ENCODE measurements around the gene DGKI.
A peak's percentile ranks its signal among the peaks of the same experiment; 100 is the strongest.

DGKI gene

GRCh38 chr7:137656227-137656849, 190.4 kb downstream of the DGKI start:
- Histone ChIP-seq H2BK5ac (ENCODE audit: low read depth, low read length, poor library complexity) (no peak overlapping the region), H3K4me2 (ENCODE audit: low read length) (no peak overlapping the region)

GRCh38 chr7:137655804-137656203, 191.0 kb downstream of the DGKI start:
- Histone ChIP-seq H3K4me1 (ENCODE audit: control insufficient read depth in 1 of 2, insufficient read depth in 2 of 2, low read length in 2 of 2) (no peaks in the 10 kb centered on the region), H4K8ac (ENCODE audit: low read depth, low read length) (no peak overlapping the region), H2BK120ac (ENCODE audit: insufficient read depth, low read length, poor library complexity) (no peak overlapping the region), H2BK12ac (ENCODE audit: low read length) (no peak overlapping the region), H3K4me3 (ENCODE audit: low read depth, low read length) (no peak overlapping the region), H2BK5ac (ENCODE audit: low read depth, low read length, poor library complexity) (no peak overlapping the region), H3K9ac (ENCODE audit: low read length) (no peak overlapping the region), H3K9me3 (ENCODE audit: insufficient read depth, low read depth, low read length) (no peaks in the 10 kb centered on the region), H3K4me2 (ENCODE audit: low read length) (no peak overlapping the region), H3K79me1 (ENCODE audit: low read length) (no peaks in the 10 kb centered on the region), H3K23ac (ENCODE audit: low read length) (no peak overlapping the region), H3K4ac (ENCODE audit: low read depth, low read length) (no peak overlapping the region), H3K79me2 (ENCODE audit: control insufficient read depth, insufficient read depth, low read length, poor library complexity) (no peaks in the 10 kb centered on the region), H2AFZ (ENCODE audit: insufficient read depth, low read length, poor library complexity) (no peak overlapping the region), H3K27ac (ENCODE audit: low read depth, low read length) (no peak overlapping the region), H4K91ac (ENCODE audit: low read depth, low read length) (no peak overlapping the region), H3K36me3 (ENCODE audit: control insufficient read depth in 1 of 2, insufficient read depth in 2 of 2, low read length in 2 of 2) (no peaks in the 10 kb centered on the region), H3K18ac (ENCODE audit: low read length) (no peak overlapping the region), H4K12ac (ENCODE audit: low read depth, low read length) (no peak overlapping the region), H3K14ac (ENCODE audit: low read length) (no peak overlapping the region), H2AK5ac (ENCODE audit: low read length) (no peak overlapping the region), H3K27me3 (ENCODE audit: insufficient read depth, low read length) (no peaks in the 10 kb centered on the region)
- DNase-seq = no peak
- no CpG with 5 or more reads among the region's 6 CpGs for WGBS (ENCODE audit: extremely low coverage, insufficient coverage, insufficient read length)

More at GRCh38 chr7:137656227-137656849, 190.4 kb downstream of the DGKI start:
- Histone ChIP-seq H3K79me1 (ENCODE audit: low read length) (no peaks in the 10 kb centered on the region), H3K4me1 (ENCODE audit: control insufficient read depth in 1 of 2, insufficient read depth in 2 of 2, low read length in 2 of 2) (no peaks in the 10 kb centered on the region), H2BK120ac (ENCODE audit: insufficient read depth, low read length, poor library complexity) (no peak overlapping the region), H4K91ac (ENCODE audit: low read depth, low read length) (no peak overlapping the region), H4K12ac (ENCODE audit: low read depth, low read length) (no peak overlapping the region), H3K79me2 (ENCODE audit: control insufficient read depth, insufficient read depth, low read length, poor library complexity) (no peaks in the 10 kb centered on the region), H2BK12ac (ENCODE audit: low read length) (no peak overlapping the region), H3K4me3 (ENCODE audit: low read depth, low read length) (no peak overlapping the region), H2AK5ac (ENCODE audit: low read length) (no peak overlapping the region), H3K9ac (ENCODE audit: low read length) (no peak overlapping the region), H3K27me3 (ENCODE audit: insufficient read depth, low read length) (no peaks in the 10 kb centered on the region), H3K14ac (ENCODE audit: low read length) (no peak overlapping the region), H3K9me3 (ENCODE audit: insufficient read depth, low read depth, low read length) (peaks cover 2% of the 10 kb centered on the region), H4K8ac (ENCODE audit: low read depth, low read length) (no peak overlapping the region), H2AFZ (ENCODE audit: insufficient read depth, low read length, poor library complexity) (no peak overlapping the region), H3K23ac (ENCODE audit: low read length) (no peak overlapping the region), H3K4ac (ENCODE audit: low read depth, low read length) (no peak overlapping the region), H3K36me3 (ENCODE audit: control insufficient read depth in 1 of 2, insufficient read depth in 2 of 2, low read length in 2 of 2) (no peaks in the 10 kb centered on the region), H3K18ac (ENCODE audit: low read length) (no peak overlapping the region), H3K27ac (ENCODE audit: low read depth, low read length) (no peak overlapping the region)
- peak; percentile 72 to 89 for DNase-seq
- WGBS (ENCODE audit: extremely low coverage, insufficient coverage, insufficient read length) = no CpG with 5 or more reads among the region's 8 CpGs

GRCh38 chr7:137652721-137653120, 194.1 kb downstream of the DGKI start:
- WGBS (ENCODE audit: extremely low coverage, insufficient coverage, insufficient read length) = no CpG with 5 or more reads among the region's 1 CpG
- Histone ChIP-seq H3K79me2 (ENCODE audit: control insufficient read depth, insufficient read depth, low read length, poor library complexity) (no peaks in the 10 kb centered on the region), H3K79me1 (ENCODE audit: low read length) (no peaks in the 10 kb centered on the region), H3K9me3 (ENCODE audit: insufficient read depth, low read depth, low read length) (no peaks in the 10 kb centered on the region), H3K4me1 (ENCODE audit: control insufficient read depth in 1 of 2, insufficient read depth in 2 of 2, low read length in 2 of 2) (no peaks in the 10 kb centered on the region), H3K23ac (ENCODE audit: low read length) (no peak overlapping the region), H2BK5ac (ENCODE audit: low read depth, low read length, poor library complexity) (no peak overlapping the region), H3K27me3 (ENCODE audit: insufficient read depth, low read length) (no peaks in the 10 kb centered on the region), H3K14ac (ENCODE audit: low read length) (no peak overlapping the region), H2AFZ (ENCODE audit: insufficient read depth, low read length, poor library complexity) (no peak overlapping the region), H3K27ac (ENCODE audit: low read depth, low read length) (no peak overlapping the region), H3K4me2 (ENCODE audit: low read length) (no peak overlapping the region), H3K36me3 (ENCODE audit: control insufficient read depth in 1 of 2, insufficient read depth in 2 of 2, low read length in 2 of 2) (no peaks in the 10 kb centered on the region), H3K4ac (ENCODE audit: low read depth, low read length) (no peak overlapping the region), H2BK120ac (ENCODE audit: insufficient read depth, low read length, poor library complexity) (no peak overlapping the region), H3K4me3 (ENCODE audit: low read depth, low read length) (no peak overlapping the region), H4K8ac (ENCODE audit: low read depth, low read length) (no peak overlapping the region), H2BK12ac (ENCODE audit: low read length) (no peak overlapping the region), H4K91ac (ENCODE audit: low read depth, low read length) (no peak overlapping the region), H3K18ac (ENCODE audit: low read length) (no peak overlapping the region), H3K9ac (ENCODE audit: low read length) (no peak overlapping the region), H4K12ac (ENCODE audit: low read depth, low read length) (no peak overlapping the region), H2AK5ac (ENCODE audit: low read length) (no peak overlapping the region)
- DNase-seq = no peak

GRCh38 chr7:137647905-137648565, 198.7 kb downstream of the DGKI start:
- Histone ChIP-seq H3K27me3 (ENCODE audit: insufficient read depth, low read length) (no peaks in the 10 kb centered on the region), H2BK12ac (ENCODE audit: low read length) (no peak overlapping the region), H3K4me1 (ENCODE audit: control insufficient read depth in 1 of 2, insufficient read depth in 2 of 2, low read length in 2 of 2) (no peaks in the 10 kb centered on the region), H4K12ac (ENCODE audit: low read depth, low read length) (no peak overlapping the region), H4K8ac (ENCODE audit: low read depth, low read length) (no peak overlapping the region), H3K79me2 (ENCODE audit: control insufficient read depth, insufficient read depth, low read length, poor library complexity) (no peaks in the 10 kb centered on the region), H2BK5ac (ENCODE audit: low read depth, low read length, poor library complexity) (no peak overlapping the region), H3K36me3 (ENCODE audit: control insufficient read depth in 1 of 2, insufficient read depth in 2 of 2, low read length in 2 of 2) (no peaks in the 10 kb centered on the region), H2BK120ac (ENCODE audit: insufficient read depth, low read length, poor library complexity) (no peak overlapping the region), H2AFZ (ENCODE audit: insufficient read depth, low read length, poor library complexity) (no peak overlapping the region), H3K4me2 (ENCODE audit: low read length) (no peak overlapping the region), H3K79me1 (ENCODE audit: low read length) (no peaks in the 10 kb centered on the region), H3K14ac (ENCODE audit: low read length) (no peak overlapping the region), H3K27ac (ENCODE audit: low read depth, low read length) (no peak overlapping the region), H3K23ac (ENCODE audit: low read length) (no peak overlapping the region), H3K4me3 (ENCODE audit: low read depth, low read length) (no peak overlapping the region), H3K4ac (ENCODE audit: low read depth, low read length) (no peak overlapping the region), H3K9ac (ENCODE audit: low read length) (no peak overlapping the region), H2AK5ac (ENCODE audit: low read length) (no peak overlapping the region), H4K91ac (ENCODE audit: low read depth, low read length) (no peak overlapping the region), H3K18ac (ENCODE audit: low read length) (no peak overlapping the region), H3K9me3 (ENCODE audit: insufficient read depth, low read depth, low read length) (no peaks in the 10 kb centered on the region)
- no CpG with 5 or more reads among the region's 3 CpGs for WGBS (ENCODE audit: extremely low coverage, insufficient coverage, insufficient read length)
- no peak for DNase-seq

All from trophoblast cell (in vitro differentiated cells and primary cell).